ENCODE results near the gene LPO.

LPO gene

DNA sequence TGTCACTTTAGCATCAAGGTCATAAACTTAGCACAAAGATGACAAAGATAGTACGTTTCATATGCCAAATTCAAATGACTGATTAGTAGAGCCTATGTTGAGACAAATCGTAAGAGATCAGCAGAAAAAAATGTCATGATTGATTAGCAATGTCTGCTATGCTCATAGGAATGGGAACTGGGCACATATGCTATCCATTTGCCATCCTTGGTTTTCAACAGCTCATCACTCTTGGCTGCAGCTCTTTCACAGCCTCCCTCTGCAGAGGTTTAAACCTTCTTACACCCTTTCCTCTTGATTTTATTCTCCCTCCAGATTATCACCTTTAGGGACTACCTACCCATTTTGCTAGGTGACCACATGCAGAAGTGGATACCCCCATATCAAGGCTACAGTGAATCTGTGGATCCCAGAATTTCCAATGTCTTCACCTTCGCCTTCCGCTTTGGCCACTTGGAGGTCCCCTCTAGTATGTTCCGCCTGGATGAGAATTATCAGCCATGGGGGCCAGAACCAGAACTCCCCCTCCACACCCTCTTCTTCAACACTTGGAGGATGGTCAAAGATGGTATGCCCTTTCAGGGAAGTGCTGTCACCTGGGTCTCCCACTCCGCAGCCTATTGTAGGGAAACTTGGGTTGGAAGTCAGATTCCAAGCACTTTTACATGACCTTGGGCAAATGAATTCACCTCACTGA, 26.2 kb downstream of the LPO start:
- DNase-seq = no peak

DNA sequence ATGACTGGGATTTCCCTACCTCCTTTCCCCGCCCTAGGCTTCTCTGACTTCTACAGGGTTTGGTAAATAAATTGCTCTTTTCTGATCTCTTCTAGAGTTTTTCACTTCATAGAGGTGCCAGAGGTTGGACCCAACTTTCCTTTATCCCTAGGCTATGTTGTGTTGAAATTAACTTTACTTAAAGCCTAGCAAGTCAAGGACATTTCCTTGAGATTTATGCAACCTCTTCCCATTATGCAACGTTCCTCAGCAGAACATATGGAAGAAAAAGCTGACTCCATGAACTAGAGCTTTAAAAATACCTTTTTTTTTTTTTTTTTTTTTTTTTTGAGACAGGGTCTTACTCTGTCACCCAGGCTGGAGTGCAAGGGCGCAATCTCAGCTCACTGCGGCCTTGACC, 26.9 kb downstream of the LPO start:
- DNase-seq = no peak

DNA sequence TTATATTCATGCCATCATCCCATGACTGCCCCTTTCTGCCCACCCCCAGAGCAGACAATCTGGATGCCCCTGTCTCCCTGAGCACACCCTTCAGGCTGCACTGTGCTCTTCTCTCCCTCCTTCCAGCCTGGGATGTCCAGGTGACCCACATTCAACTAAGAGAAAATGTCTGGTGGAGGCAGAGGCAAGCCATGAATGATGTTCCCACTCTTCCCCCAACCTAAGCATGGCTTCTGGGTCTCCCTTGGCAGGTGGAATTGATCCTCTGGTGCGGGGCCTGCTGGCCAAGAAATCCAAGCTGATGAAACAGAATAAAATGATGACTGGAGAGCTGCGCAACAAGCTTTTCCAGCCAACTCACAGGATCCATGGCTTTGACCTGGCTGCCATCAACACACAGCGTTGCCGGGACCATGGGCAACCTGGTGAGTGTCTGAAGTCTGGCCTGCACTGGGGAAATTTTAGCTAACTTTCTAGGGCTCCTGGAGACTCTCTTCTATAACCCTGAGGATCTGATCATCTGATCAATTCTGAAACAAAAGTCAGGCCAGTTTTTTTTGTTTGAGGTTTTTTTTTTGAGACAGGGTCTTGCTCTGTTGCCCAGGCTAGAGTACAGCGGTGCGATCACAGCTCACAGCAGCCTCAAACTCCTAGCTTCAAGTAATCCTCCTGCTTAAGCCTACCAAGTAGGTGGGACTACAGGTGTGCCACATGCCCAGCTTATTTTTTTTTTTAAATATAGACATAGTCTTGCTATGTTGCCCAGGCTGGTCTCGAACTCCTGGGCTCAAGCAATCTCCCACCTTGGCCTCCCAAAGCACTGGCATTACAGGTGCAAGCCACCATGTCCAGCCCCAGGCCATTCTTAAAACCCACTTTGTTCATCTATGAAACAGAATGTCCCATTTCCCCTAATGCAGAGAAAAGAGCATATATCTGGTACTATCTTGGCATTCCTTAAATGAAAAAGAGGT, 27.8 kb downstream of the LPO start:
- DNase-seq = no peak

DNA sequence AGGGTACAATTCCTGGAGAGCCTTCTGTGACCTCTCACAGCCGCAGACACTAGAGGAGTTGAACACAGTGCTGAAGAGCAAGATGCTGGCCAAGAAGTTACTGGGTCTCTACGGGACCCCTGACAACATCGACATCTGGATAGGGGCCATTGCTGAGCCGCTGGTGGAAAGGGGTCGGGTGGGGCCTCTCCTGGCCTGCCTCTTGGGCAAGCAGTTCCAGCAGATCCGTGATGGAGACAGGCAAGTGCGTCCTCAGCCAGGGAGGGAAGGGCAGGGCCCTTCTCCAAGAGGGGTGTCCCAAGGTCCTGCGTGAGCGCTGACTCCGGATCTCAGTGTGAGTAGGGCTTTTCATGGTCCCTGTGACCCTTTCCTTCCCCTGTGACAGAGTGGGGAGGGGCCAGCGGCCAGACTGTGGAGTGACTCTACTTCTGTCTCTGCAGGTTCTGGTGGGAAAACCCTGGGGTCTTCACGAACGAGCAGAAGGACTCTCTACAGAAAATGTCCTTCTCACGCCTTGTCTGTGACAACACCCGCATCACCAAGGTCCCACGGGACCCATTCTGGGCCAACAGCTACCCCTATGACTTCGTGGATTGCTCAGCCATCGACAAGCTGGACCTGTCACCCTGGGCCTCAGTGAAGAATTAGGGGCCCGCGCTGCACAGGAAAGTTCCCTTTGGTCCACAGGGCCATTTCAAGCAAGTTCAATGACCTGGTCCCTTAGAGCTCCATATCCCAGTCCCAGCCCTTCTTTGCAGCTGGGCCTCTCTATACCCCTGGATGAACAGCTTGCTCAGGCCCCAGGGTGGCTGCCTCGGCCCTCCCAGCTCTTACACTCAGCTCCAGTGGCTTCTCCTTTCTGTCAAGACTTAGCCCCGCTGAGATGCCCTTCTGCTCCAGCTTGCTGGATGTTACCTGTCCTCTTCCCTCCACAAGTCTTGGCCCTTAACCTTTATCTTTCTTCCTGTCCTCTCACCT, 29.3 kb downstream of the LPO start:
- no peak for DNase-seq

DNA sequence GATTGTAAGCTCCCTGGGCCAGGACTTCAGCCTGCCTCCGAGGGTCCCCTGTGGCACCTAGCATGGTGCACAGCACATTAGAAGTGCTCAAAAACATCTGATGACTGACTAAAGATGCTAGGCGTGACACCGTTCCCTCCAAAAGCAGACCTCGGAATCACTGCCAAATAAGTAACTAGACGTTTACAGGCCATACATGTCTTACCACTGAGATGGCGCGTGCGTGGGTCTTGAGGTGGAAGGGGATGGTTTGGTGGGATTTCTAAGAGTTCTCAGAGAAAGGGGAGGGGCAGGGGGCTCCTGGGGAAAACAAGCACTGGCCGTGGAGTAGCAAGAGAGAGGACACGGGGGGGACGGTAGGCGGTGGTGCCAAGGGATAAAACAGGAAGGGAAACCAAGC, 29.9 kb downstream of the LPO start:
- no peak for DNase-seq

DNA sequence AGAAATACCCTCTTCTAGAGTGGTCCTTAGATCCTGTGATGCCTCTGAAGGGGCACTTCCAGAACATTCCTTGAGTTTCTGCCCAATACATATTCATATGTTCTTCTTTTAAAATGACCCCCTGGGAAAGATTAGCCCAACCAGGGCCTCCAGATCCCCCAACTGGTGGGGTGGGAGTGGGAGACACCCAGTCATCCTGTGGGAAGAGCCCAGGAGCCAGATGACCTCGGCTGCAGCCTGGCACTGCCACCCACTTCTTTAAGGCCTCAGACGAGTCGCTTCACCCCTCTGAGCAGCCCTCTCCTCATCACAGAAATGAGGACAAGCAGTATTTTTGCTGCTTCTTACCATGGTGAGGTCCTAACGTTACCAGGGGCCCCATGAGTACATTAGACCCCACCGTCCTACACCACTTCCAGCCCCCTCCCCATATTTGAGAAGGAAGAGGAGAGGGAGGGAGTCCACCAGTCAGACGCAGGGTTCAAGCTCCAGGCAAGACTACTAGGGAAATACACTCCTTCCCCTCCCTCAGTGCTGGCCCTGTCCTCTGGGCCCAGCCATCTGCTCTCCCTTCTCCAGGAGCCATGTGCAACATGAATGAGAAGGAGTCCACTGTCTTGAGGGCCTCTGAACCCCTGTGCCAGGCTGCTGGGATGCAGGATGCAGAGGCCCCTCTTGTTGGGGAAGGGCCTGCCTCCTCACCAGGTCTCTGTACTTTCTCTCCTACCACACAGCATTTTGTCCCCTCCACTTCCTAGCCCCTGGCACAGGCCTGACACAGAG, 30.6 kb downstream of the LPO start:
- DNase-seq = no peak

DNA sequence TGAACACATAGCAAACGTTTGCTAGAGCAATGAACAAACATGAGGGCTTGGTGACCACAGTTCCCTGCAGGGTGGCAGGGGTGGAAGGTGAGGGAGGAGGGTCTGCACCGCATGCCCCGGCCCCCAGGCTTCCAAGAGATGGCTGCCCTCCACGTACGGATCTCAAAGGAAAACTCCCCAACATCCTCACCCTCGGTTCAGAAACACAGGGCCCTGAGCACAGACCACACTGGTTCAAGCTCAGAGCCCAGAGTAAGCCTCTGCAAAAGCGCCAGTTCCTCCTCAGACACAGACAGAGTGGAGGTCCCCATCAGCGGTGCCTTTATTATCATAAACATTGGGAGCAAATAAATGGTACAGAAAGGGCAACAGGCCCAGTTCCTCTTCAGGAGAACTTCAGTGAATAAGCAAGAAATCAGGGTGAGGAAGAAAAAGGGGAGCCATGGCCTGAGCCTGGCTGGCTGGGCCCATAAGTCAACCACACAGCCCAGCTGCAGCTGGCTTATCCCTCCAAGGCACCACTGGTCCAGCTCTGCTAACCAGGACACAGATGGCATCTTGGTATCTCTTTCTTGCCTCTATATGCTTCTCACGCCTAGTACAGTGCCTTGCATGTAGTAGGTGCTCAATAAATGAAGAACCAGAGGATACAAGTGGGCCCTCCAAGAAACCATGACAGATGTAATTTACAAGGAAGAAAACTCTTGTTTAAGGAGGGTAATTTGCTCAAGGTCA, 31.3 kb downstream of the LPO start:
- DNase-seq = no peak

DNA sequence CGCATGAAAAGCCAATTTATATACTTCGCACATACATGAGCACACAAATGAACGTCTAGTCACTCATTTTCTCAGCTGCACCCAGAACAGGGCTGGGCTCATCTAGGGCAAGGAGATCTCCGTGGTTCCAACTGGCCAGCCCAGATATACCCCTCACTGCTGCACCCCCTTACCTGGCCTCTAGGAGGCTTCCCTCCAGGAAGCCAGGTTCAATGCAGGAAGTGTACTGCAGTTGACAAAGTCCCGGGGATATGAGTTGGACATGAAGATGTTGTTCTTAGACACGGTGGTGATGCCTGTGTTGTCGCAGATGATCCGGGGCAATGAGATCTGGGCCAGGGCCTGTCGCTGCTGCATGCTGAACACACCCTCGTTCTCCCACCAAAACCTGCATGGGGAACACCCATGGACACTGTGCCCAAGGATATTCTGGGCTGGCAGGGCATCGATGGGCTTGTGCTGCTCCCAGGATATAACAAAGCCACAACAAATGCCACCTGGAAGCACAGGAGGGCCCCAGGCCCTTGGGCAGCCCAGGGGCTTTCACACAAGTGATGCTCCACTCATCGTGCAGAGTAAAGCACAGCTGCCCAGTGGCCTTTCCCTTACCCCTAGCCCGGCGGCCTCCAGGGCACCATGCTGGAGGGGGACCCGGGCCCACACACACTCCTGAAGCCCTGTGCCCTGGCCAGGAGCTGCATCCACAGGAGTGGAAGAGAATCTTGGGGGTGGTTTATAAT, 32.3 kb downstream of the LPO start:
- DNase-seq = no peak

DNA sequence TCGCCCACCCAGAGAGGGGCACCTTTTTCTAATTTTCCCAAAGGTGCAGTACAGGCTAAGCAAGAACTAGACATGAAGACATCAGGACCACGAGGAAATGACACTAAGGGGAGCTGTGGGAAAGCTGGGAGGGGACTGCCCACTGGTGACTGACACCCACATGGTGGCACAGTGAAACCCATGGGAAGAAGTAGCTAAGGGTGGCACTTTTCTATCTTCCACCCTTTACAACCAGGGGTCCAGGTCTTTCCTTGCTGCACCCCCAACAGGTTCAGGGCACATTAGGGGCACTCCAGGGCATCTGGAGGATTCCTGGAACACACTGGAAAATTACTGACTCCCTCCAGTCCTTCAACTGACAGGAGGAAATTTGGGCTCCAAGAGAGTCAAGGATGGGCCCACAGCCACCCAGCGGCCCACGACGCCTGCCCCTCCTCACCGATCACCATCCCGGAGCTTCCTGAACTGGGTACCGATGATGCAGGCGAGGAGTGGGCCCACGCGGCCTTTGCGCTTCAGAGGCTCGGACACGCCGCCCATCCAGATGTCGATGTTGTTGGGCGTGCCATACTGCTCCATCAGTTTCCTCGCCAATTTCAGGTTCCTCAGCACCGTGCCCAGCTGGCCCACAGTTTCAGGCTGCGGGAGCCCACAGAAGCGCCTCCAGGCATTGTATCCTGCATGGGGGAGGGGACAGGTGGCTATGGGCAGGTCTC, 33.0 kb downstream of the LPO start:
- no peak for DNase-seq

DNA sequence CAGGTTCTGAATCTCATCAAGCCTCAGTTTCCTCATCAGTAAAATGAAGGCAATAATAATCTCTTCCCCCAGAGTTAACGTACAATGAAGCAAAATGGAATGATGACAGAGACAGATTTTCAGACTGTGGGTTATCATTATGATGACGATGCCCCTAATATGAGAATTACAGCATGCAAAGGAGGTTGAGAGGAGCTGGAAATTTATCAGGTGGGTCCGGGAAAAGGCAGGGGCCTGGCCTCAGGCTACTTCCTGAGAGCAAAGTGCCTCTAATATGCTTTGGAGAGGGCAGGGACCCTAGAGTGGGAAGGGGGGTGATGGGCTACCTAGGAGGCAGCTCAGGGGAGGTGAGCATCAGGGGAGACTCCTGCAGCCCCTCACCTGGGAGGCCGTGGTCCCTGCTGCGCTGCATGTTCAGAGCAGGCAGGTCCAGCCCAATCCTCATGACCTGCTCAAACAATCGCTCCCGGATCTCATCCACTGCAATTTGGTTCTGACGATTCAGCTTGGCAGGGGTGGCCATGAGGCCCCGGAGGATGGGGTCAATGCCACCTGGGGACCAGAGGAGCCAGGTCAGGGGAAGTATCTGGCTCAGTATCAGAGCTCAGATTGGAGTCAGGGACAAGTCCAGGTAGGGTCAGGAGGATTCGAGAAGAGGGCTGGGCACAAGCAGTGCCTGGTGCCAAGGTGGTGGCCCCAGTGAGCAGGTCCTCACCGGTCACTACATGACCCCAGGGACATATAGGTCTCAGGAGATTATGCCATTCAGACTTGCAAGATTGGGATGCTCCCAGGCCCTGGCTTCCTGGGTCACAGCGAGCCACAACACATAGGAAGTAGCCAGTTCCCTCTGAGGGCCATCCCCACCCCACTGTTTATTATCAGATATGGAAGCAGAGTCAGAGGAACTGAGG, 34.2 kb downstream of the LPO start:
- no peak for DNase-seq

DNA sequence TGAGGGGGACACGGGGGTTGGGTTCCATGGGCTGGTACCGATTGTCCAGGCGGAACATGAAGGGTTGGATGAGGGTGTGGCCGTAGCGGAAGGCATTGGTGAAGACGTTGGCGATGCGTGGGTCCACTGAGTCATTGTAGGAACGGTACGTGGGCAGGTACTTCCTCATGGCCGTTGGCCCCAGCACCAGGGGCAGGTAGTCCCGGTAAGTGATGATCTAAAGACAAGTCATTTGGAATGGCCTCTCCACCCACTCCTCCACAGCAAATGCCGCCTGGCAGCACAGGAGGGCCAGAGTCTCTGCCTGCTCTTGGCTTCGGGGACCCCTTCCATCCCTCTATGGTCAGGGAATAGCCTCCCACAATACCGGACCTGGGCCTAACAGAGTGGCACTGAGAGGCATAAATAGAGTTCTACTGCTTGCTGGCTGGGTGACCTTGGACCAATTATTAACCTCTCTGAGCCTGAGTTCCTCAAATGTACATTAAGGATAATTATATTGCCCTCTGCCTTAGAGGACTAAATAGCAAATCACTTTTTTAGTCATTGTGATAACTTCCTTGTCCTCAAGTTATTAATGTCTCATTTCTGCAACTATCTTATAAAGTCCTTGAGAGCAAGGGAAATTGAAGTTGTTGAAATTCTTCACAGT, 35.2 kb downstream of the LPO start:
- DNase-seq = no peak

DNA sequence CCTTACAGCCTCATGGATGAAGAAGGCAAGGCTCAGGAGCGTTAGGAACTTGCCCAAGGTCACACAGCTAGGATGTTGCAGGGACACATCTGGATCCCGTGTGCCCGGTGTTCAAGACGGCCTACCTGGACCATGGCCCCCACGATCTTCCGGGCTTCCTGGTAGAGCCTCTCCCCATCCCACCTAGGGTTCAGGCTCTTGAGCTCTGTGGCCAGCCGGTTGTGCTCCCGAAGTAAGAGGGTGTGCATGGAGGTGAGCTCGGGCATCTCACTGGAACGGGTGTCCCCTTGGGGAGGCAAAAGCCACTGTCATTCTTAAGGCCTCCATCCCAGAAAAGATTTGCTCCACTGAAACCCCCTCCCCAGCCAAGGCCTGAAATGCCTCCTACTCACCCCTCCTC, 37.0 kb downstream of the LPO start:
- DNase-seq = no peak

DNA sequence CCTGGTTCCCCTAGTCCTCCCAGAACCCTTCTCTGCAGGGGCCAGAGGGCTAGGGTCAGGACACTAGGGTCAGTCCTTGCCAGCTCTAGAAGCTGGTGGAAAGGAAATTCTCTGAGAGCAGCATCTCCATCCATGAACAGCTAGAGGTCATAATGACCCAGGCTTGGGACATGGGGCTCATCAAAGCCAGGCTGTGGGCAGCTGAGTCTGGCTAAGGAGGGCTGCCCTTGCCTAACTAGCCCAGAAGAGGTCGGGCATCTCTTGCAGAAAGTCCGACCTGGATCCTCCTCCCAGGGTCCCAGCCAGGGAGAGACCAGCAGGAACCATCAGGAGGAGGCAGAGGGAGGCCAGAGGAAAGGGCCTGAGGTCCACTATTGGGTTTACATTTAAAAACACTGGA, 38.0 kb downstream of the LPO start:
- DNase-seq = no peak

DNA sequence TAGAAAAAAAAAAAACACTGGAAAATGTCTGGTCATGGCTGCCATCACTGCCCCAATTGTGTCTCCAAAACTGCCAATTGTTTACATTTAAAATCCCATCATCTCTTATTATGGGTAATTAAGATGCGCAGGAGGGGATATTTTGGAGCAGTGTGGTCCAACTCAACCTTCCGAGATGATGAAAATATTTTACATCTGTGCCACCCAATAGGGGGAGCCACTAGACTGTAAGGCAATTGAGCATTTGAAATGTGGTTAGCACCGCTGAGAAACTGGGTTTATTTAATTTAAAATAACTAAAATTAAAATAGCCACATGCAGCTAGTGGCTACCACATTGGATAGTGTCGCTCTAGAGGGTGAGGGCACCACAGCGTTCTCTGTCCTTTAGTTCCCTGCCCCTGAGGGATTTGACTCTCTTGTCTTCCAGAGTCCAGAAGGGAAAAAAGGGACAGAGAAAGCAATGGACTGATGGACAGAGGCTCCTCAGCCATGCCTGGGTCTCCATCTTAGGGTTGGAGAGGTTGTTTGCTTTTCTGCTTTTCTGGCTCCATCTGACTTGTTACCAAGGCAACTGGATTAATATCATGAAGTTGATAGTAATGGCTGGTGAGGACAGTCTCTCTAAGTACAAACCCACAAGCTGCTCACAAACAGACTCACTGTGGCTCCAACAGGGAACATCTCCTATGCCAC, 38.9 kb downstream of the LPO start:
- no peak for DNase-seq

DNA sequence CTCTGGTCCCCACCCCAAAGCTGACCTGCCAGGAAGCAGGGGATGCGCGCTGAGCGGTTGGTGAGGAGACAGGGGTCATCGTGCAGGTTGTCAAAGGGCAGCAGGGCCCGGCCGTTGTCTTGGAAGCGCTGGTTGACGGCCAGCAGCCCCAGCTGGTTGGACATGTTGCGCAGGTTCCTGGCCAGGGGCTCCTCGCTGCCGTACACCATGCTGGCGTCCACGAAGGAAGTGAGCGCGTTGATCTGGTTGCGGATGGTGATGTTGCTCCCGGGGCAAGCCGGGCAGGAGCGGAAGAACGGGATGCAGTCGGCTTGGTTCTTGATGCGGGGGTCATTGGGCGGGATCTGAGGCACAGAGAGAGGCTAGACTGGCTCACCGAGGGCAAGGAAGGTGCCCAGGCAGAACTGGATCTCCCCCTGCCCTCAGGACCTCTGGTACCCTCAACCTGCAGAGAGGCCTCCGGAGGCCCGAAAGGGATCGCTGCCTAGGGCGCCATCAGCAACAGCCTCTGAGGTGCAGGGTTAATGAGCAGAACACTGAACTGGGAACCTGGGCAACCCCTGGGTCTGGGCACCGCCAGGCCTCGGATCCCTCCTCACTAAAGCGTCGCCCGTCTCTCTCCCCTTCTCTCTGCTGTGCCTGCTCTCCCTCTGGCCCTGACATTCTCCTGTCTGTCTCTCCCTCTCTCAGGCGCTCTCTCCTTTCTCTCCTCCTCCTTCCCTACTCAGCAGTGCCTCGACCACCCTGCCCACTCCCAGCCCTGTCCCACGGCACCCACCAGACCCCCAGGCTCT, 39.6 kb downstream of the LPO start:
- no peak for DNase-seq

DNA sequence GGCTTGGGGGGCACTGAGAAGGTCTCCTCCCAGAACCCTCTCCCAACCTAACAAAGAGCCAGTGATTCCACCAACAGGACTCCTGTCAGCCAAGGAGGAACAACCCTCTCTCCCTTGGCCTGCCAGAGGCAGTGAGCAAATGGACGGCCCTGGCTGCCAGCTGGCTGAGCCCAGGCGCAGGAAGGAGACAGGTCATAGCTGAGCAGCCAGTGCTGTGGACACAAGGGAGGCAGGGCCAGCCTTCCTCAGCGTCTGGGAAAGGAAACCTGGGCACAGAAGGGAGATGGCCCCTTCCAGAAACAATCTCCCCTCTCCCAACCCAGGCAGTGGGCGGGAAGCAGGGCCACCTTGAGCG, 40.3 kb downstream of the LPO start:
- no peak for DNase-seq

All from SHP77 treated with DMSO at 0.1 percent for 48 hours (cell line).